Measurements from ENCODE around the gene SIGLEC15. TPM values are rescaled to one million over a fixed set of nuclear protein-coding genes. Genes with fewer than 3 reads are reported as not detected.
A peak's percentile ranks its signal among the peaks of the same experiment; 100 is the strongest.

SIGLEC15 gene
- total RNA-seq, 1 experiment from 2014 or later = 0.13 TPM

GRCh38 chr18:45864081-45864480 lies 38.6 kb downstream of the SIGLEC15 start:
- Histone ChIP-seq H4K8ac (replicated peaks; ENCODE audit: insufficient read length, low read depth, low read length) (no peak overlapping the region), H4K5ac (ENCODE audit: insufficient read length, low read depth, low read length) (no peak overlapping the region), H2AK5ac (ENCODE audit: insufficient read length, low read length) (no peak overlapping the region), H4K91ac (ENCODE audit: insufficient read length, low read depth, low read length) (no peak overlapping the region), H3K79me2 (ENCODE audit: insufficient read depth, low read length) (no peaks in the 10 kb centered on the region), H3K27ac (ENCODE audit: insufficient read length, low read depth, low read length) (no peak overlapping the region), H3K56ac (ENCODE audit: insufficient read length, low read depth, low read length) (no peak overlapping the region), H2BK20ac (ENCODE audit: low read depth, low read length, poor library complexity, severe bottlenecking) (no peak overlapping the region), H2BK5ac (ENCODE audit: insufficient read length, low read length) (no peak overlapping the region), H3K14ac (ENCODE audit: insufficient read depth, low read length) (no peak overlapping the region), H3K9me3 (ENCODE audit: control insufficient read depth, low read depth, low read length) (no peaks in the 10 kb centered on the region), H3K9ac (ENCODE audit: extremely low read depth, insufficient read length, low read length) (no peak overlapping the region), H3K4ac (ENCODE audit: low read depth, low read length) (no peak overlapping the region), H3T11ph (ENCODE audit: low read length) (no peak overlapping the region), H3K18ac (ENCODE audit: insufficient read length, low read depth, low read length) (no peak overlapping the region), H3K4me2 (ENCODE audit: insufficient read depth, insufficient read length, low read length) (no peak overlapping the region), H3K23me2 (ENCODE audit: insufficient read length, low read depth, low read length, poor library complexity, severe bottlenecking) (no peaks in the 10 kb centered on the region), H3K27me3 (ENCODE audit: insufficient read depth, low read length) (no peaks in the 10 kb centered on the region), H3K79me1 (ENCODE audit: insufficient read depth, low read depth, low read length, poor library complexity, severe bottlenecking) (no peaks in the 10 kb centered on the region), H3K4me1 (ENCODE audit: insufficient read depth, low read length) (no peaks in the 10 kb centered on the region), H4K20me1 (ENCODE audit: control insufficient read depth, insufficient read depth, insufficient read length) (no peaks in the 10 kb centered on the region), H2AFZ (ENCODE audit: low read length) (no peak overlapping the region), H2BK12ac (ENCODE audit: insufficient read length, low read depth, low read length) (no peak overlapping the region), H3K23ac (ENCODE audit: insufficient read length, low read depth, low read length) (no peak overlapping the region), H2BK120ac (ENCODE audit: low read depth, low read length, poor library complexity, severe bottlenecking) (no peak overlapping the region), H2BK15ac (ENCODE audit: low read depth, low read length) (no peak overlapping the region)
- Mint-ChIP-seq H3K4me1 (no peaks in the 10 kb centered on the region), H3K27me3 (ENCODE audit: low read depth) (no peaks in the 10 kb centered on the region), H3K9me3 (peaks cover 0 to 3% of the 10 kb centered on the region in 2 experiments; a peak in 1 of 5 replicates), H3K27ac (peak overlapping the region in 1 of 3 experiments; percentile 55; a peak in 1 of 7 replicates), H3K36me3 (ENCODE audit: insufficient read depth in 1 of 3, low read depth in 3 of 3) (peaks cover 15 to 68% (median 43%) of the 10 kb centered on the region in 3 experiments; a peak in 6 of 7 replicates), H3K4me3 (no peak overlapping the region)
- no peak for TF ChIP-seq CTCF (conservative IDR thresholded peaks at IDR 0.05)
- WGBS (ENCODE audit: extremely low coverage, insufficient read length, low lambda C conversion rate) = no CpG with 5 or more reads among the region's 5 CpGs
- DNase-seq = no peak

Data from H9 (cell line).